ENCODE results near the gene SLC6A4.

Gene SLC6A4

GRCh38 chr17:30221346-30221745 lies 14.2 kb downstream of the SLC6A4 start:
- Histone ChIP-seq H3K9ac (ENCODE audit: low read depth, low read length, poor library complexity, severe bottlenecking) (no peak overlapping the region), H4K20me1 (ENCODE audit: insufficient read depth, low read length, poor library complexity, severe bottlenecking) (no peaks in the 10 kb centered on the region), H3K79me2 (ENCODE audit: insufficient read depth, low read length) (no peaks in the 10 kb centered on the region), H3F3A (ENCODE audit: low read depth) (no peaks in the 10 kb centered on the region), H3K4me1 (ENCODE audit: insufficient read depth, low read length, poor library complexity, severe bottlenecking) (no peaks in the 10 kb centered on the region), H3K4me2 (ENCODE audit: low read depth, low read length, poor library complexity, severe bottlenecking) (no peak overlapping the region), H3K4me3 (ENCODE audit: low read length, poor library complexity, severe bottlenecking) (no peak overlapping the region), H2AFZ (ENCODE audit: low read length) (no peak overlapping the region), H3K27me3 (ENCODE audit: insufficient read depth, low read length, poor library complexity, severe bottlenecking) (no peaks in the 10 kb centered on the region), H3K9me3 (ENCODE audit: insufficient read depth, low read depth, low read length) (no peaks in the 10 kb centered on the region), H3K36me3 (ENCODE audit: insufficient read depth, low read length) (no peaks in the 10 kb centered on the region), H3K9me2 (replicated peaks; ENCODE audit: low read depth, low read length) (no peaks in the 10 kb centered on the region)
- TF ChIP-seq CTCF (conservative IDR thresholded peaks at IDR 0.05; ENCODE audit: low read length) = no peak
- no peak for TF ChIP-seq EZH2phosphoT487 (IDR thresholded peaks at IDR 0.05; ENCODE audit: borderline replicate concordance)

- Histone ChIP-seq H3K9me3 (ENCODE audit: insufficient read depth, low read depth, low read length) (no peaks in the 10 kb centered on the region), H3K27me3 (ENCODE audit: insufficient read depth, low read length, poor library complexity, severe bottlenecking) (no peaks in the 10 kb centered on the region), H3K9me2 (replicated peaks; ENCODE audit: low read depth, low read length) (no peaks in the 10 kb centered on the region), H2AFZ (ENCODE audit: low read length) (no peak overlapping the region), H3K36me3 (ENCODE audit: insufficient read depth, low read length) (no peaks in the 10 kb centered on the region), H3K4me2 (ENCODE audit: low read depth, low read length, poor library complexity, severe bottlenecking) (no peak overlapping the region), H3K4me3 (ENCODE audit: low read length, poor library complexity, severe bottlenecking) (no peak overlapping the region), H3F3A (ENCODE audit: low read depth) (no peaks in the 10 kb centered on the region), H4K20me1 (ENCODE audit: insufficient read depth, low read length, poor library complexity, severe bottlenecking) (no peaks in the 10 kb centered on the region), H3K79me2 (ENCODE audit: insufficient read depth, low read length) (no peaks in the 10 kb centered on the region), H3K4me1 (ENCODE audit: insufficient read depth, low read length, poor library complexity, severe bottlenecking) (no peaks in the 10 kb centered on the region), H3K9ac (ENCODE audit: low read depth, low read length, poor library complexity, severe bottlenecking) (no peak overlapping the region)
- TF ChIP-seq EZH2phosphoT487 (IDR thresholded peaks at IDR 0.05; ENCODE audit: borderline replicate concordance) (no peak), CTCF (conservative IDR thresholded peaks at IDR 0.05; ENCODE audit: low read length) (no peak)
Measured at GRCh38 chr17:30220414-30220813, 15.1 kb downstream of the SLC6A4 start.

- Histone ChIP-seq H4K20me1 (ENCODE audit: insufficient read depth, low read length, poor library complexity, severe bottlenecking) (no peaks in the 10 kb centered on the region), H3K9ac (ENCODE audit: low read depth, low read length, poor library complexity, severe bottlenecking) (no peak overlapping the region), H3K36me3 (ENCODE audit: insufficient read depth, low read length) (no peaks in the 10 kb centered on the region), H3K27me3 (ENCODE audit: insufficient read depth, low read length, poor library complexity, severe bottlenecking) (no peaks in the 10 kb centered on the region), H2AFZ (ENCODE audit: low read length) (no peak overlapping the region), H3K4me1 (ENCODE audit: insufficient read depth, low read length, poor library complexity, severe bottlenecking) (no peaks in the 10 kb centered on the region), H3K79me2 (ENCODE audit: insufficient read depth, low read length) (no peaks in the 10 kb centered on the region), H3F3A (ENCODE audit: low read depth) (no peaks in the 10 kb centered on the region), H3K9me3 (ENCODE audit: insufficient read depth, low read depth, low read length) (no peaks in the 10 kb centered on the region), H3K4me3 (ENCODE audit: low read length, poor library complexity, severe bottlenecking) (no peak overlapping the region), H3K4me2 (ENCODE audit: low read depth, low read length, poor library complexity, severe bottlenecking) (no peak overlapping the region), H3K9me2 (replicated peaks; ENCODE audit: low read depth, low read length) (no peaks in the 10 kb centered on the region)
- TF ChIP-seq EZH2phosphoT487 (IDR thresholded peaks at IDR 0.05; ENCODE audit: borderline replicate concordance) (no peak), CTCF (conservative IDR thresholded peaks at IDR 0.05; ENCODE audit: low read length) (no peak)
Measured at GRCh38 chr17:30219833-30220232, 15.7 kb downstream of the SLC6A4 start.
